Activated T-cell treated with anti-CD3 and anti-CD28 coated beads, Interleukin-2, amount 50 U/mL, for 24 hours (primary cell): ENCODE measurements around the gene ANAPC2.

Experiments
- DNase-seq: peaks from one replicate; pipeline ENCODE4 v3.0.0-alpha.2; 2020
- H3K27ac Mint-ChIP-seq: 2 replicates; pipeline ENCODE4 v1.8.0; 2020; ENCODE audit warnings: mild to moderate bottlenecking, mixed read lengths
- H3K27me3 Mint-ChIP-seq: 2 replicates; pipeline ENCODE4 v1.8.0; 2020; ENCODE audit warnings: mixed read lengths
- H3K36me3 Mint-ChIP-seq: 2 replicates; pipeline ENCODE4 v1.8.0; 2020; ENCODE audit warnings: low read depth, mixed read lengths
- H3K4me1 Mint-ChIP-seq: 2 replicates; pipeline ENCODE4 v1.8.0; 2020; ENCODE audit warnings: low read depth, mixed read lengths
- H3K4me3 Mint-ChIP-seq: 2 replicates; pipeline ENCODE4 v1.8.0; 2020; ENCODE audit warnings: mild to moderate bottlenecking, moderate library complexity, mixed read lengths
- H3K9me3 Mint-ChIP-seq: 2 replicates; pipeline ENCODE4 v1.8.0; 2020; ENCODE audit warnings: mixed read lengths

Gene ANAPC2, protein sequence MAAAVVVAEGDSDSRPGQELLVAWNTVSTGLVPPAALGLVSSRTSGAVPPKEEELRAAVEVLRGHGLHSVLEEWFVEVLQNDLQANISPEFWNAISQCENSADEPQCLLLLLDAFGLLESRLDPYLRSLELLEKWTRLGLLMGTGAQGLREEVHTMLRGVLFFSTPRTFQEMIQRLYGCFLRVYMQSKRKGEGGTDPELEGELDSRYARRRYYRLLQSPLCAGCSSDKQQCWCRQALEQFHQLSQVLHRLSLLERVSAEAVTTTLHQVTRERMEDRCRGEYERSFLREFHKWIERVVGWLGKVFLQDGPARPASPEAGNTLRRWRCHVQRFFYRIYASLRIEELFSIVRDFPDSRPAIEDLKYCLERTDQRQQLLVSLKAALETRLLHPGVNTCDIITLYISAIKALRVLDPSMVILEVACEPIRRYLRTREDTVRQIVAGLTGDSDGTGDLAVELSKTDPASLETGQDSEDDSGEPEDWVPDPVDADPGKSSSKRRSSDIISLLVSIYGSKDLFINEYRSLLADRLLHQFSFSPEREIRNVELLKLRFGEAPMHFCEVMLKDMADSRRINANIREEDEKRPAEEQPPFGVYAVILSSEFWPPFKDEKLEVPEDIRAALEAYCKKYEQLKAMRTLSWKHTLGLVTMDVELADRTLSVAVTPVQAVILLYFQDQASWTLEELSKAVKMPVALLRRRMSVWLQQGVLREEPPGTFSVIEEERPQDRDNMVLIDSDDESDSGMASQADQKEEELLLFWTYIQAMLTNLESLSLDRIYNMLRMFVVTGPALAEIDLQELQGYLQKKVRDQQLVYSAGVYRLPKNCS

DNA sequence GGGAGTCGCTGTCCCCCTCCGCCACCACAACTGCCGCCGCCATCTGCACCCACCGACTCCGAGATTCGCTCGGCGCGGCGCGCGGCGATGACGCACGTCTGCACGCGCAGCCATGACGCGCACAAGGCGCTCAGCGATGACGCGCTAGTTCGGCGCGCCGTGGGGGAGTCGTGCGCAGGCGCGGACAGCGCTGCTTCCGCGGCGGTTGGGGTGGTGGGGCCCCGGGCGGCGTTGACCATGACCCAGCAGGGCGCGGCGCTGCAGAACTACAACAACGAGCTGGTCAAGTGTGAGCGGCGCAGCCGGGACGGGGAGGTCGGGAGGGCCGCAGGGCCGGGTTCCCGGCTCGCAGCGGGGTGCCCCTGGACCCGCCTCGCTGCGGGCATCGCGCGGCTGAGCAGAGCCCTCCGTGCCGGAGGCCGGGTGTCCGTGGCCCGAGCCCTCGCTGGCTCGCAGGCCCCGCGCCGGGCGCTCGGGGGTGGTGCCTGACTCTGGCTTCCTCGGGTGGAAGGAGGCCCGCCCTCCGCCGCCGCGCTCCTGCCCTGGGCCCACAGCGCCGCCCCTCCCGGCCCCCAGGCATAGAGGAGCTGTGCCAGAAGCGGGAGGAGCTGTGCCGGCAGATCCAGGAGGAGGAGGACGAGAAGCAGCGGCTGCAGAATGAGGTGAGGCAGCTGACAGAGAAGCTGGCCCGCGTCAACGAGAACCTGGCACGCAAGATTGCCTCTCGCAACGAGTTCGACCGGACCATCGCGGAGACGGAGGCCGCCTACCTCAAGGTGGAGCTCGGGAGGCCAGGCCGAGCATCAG lies at the start of gene ANAPC2, which contains the start of gene SSNA1:
TSS of gene ANAPC2 (minus strand) at position 71 of the 807 bp plus-strand sequence. CDS start at position 43, 28 bp downstream.
TSS of gene SSNA1 (plus strand) at position 187 of the 807 bp plus-strand sequence. CDS start at position 238, 51 bp downstream.
- Mint-ChIP-seq H3K4me3 (peak within 1 kb of the TSS; percentile 96), H3K4me1 (peaks cover 49% of the 10 kb centered on the region), H3K36me3 (peaks cover 68% of the 10 kb centered on the region), H3K27ac (peak within 1 kb of the TSS; percentile 97), H3K9me3 (no peaks in the 10 kb centered on the region), H3K27me3 (no peaks in the 10 kb centered on the region)
- DNase-seq = peak; percentile 98

DNA sequence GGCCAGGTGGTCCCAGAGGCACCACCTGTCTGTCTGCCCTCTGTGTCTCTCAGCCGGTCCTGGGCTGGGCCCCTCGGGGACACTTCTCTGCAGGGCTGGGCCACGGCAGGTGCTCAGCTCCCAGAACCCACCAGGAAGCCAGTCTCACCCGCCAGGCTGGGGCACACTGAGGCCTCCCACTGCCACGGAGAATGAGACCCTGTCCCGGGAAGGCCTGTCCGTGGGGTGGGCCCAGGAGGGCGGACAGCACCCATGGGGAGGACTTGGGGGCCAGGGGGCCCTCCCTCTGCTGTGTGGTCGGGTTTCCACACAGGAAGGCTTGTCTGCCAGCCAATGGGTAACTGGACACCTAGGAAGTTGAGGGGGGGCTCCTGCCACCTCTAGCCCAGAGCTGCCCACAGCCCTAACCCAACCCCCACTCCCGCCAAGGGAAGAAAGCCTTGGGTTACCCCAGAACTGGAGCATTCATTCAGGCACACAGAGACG lies 48.6 kb upstream of the ANAPC2 start:
- Mint-ChIP-seq H3K27me3 (peaks cover 9% of the 10 kb centered on the region), H3K27ac (peak overlapping the region; percentile 11), H3K36me3 (peaks cover 12% of the 10 kb centered on the region), H3K4me3 (no peak overlapping the region), H3K9me3 (no peaks in the 10 kb centered on the region), H3K4me1 (peaks cover 23% of the 10 kb centered on the region)
- no peak for DNase-seq

DNA sequence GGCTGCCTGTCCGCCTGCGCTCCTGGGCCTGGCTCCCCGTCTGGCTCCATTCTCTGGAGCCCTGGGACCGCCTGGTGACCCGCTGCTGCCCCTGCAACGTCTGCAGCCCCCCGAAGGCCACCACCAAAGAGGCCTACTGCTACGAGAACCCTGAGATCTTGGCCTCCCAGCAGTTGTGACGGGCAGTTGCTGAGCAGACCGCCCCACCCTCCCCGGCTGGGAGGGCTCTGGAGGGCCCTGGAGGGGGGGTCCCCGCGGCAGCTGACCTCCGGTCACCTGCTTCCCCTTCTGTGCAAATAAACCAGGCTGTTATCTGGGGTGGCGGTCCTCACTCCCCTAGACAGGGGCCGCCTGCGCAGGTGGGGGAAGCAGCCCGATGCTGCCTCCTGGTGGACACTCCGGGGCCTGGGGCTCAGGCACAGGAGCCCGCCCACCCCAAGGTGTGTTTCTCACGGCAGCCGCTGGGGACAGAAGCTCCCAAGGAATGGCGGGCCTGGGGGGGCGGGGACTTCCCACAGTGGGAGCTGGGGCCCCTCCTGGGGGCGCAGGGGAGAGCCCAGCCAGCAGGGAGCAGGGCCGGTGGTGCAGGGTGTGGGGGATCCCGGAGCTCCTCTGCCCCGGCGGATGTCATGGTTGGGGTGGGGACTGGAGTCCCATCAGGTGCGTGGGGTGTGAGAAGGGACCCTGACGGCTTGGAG lies 48.0 kb upstream of the ANAPC2 start:
- Mint-ChIP-seq H3K9me3 (no peaks in the 10 kb centered on the region), H3K4me1 (peaks cover 22% of the 10 kb centered on the region), H3K36me3 (peaks cover 9% of the 10 kb centered on the region), H3K27me3 (peaks cover 12% of the 10 kb centered on the region), H3K4me3 (no peak overlapping the region), H3K27ac (peak overlapping the region; percentile 11)
- peak; percentile 95 for DNase-seq

DNA sequence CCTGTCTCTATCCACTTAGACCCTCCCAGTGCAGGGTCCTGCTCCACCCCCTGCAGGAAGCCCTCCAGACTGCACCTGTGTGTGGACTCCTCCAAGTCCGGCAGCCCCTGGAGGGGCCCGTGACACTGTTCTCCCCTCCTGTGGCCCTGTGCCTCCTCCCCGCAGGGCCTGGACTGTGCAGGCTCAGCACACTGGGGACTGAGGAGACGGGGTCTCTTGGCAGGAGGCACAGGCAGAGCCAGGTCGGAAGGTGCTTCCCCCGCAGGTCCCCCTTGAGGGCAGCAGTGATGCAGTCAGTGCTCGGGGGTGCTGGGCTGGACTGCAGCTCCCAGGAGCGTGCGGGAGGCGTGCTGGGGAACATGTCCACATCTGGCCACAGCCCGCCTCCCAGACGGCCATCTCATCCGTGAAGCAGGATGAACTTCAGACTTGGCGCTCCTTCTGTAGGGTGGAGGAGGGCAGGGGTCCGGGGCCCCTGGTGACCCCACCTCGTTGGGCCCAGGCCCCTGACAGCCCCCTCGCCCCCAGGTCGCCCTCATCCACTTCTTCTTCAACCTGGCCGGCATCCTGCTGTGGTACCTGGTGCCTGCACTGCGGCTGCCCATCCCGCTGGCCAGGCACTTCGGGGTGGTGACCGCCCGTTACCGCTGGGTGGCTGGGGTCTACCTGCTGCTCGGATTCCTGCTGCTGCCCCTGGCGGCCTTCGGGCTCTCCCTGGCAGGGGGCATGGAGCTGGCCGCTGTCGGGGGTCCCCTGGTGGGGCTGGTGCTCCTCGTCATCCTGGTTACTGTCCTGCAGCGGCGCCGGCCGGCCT lies 47.3 kb upstream of the ANAPC2 start:
- Mint-ChIP-seq H3K27me3 (peaks cover 9% of the 10 kb centered on the region), H3K9me3 (no peaks in the 10 kb centered on the region), H3K4me1 (peaks cover 20% of the 10 kb centered on the region), H3K36me3 (peaks cover 6% of the 10 kb centered on the region), H3K27ac (no peak overlapping the region), H3K4me3 (no peak overlapping the region)
- DNase-seq = no peak

DNA sequence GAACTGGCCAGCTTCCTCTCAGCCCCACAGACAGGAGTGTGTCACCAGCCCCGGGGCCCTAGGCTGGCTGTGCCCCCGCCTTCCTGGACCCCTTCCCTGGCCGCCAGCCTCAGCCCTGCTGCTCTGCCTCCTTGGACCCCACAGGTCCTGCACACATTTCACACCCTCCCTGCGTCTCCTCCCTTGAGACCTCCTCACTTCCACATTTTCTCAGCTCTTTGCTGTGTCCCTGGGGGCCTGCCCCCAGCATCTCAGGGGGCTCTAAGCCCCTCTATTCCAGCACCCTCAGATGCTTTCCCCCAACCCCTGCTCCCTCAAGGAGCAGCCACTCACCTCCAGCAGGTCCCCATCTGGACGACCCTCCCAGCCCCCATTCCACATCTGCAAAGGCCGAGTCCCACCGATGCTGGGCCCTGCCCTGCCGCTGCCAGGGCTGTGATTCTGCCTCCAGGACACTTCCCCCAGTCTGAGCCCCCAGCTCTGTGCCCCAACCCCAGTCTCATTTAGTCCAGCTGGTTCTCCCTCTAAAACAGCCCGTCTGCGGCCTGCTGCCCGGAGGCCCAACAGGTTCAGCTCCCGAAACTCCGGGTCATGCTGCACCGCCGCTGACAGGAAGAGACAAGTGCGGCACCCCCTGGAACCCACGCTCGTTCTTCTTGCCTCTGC lies 46.5 kb upstream of the ANAPC2 start:
- H3K4me1 Mint-ChIP-seq = peaks cover 20% of the 10 kb centered on the region
- peaks cover 6% of the 10 kb centered on the region for H3K36me3 Mint-ChIP-seq
- H3K9me3 Mint-ChIP-seq = no peaks in the 10 kb centered on the region
- no peak overlapping the region for H3K4me3 Mint-ChIP-seq
- peaks cover 9% of the 10 kb centered on the region for H3K27me3 Mint-ChIP-seq
- no peak for DNase-seq
- H3K27ac Mint-ChIP-seq = no peak overlapping the region

DNA sequence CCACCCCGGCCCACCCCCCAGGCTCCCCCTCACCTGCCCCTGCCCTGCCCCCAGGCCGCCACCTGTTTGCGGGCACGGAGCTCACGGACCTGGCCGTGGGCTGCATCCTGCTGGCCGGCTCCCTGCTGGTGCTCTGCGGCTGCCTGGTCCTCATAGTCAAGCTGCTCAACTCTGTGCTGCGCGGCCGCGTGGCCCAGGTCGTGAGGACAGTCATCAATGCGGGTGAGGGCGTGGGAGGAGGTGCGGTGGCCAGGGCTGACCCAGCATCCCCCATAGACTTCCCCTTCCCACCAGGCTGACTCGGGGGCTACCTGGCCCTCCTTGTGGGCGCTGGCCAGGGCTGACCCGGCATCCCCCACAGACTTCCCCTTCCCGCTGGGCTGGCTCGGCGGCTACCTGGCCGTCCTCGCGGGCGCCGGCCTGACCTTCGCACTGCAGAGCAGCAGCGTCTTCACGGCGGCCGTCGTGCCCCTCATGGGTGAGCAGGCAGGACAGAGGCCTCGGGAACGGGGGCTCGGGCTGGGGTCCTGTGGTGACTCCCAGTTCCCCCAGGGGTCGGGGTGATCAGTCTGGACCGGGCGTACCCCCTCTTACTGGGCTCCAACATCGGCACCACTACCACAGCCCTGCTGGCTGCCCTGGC lies 45.8 kb upstream of the ANAPC2 start:
- DNase-seq = no peak
- Mint-ChIP-seq H3K4me3 (no peak overlapping the region), H3K36me3 (peaks cover 6% of the 10 kb centered on the region), H3K9me3 (no peaks in the 10 kb centered on the region), H3K27ac (no peak overlapping the region), H3K27me3 (peaks cover 14% of the 10 kb centered on the region), H3K4me1 (peaks cover 15% of the 10 kb centered on the region)

DNA sequence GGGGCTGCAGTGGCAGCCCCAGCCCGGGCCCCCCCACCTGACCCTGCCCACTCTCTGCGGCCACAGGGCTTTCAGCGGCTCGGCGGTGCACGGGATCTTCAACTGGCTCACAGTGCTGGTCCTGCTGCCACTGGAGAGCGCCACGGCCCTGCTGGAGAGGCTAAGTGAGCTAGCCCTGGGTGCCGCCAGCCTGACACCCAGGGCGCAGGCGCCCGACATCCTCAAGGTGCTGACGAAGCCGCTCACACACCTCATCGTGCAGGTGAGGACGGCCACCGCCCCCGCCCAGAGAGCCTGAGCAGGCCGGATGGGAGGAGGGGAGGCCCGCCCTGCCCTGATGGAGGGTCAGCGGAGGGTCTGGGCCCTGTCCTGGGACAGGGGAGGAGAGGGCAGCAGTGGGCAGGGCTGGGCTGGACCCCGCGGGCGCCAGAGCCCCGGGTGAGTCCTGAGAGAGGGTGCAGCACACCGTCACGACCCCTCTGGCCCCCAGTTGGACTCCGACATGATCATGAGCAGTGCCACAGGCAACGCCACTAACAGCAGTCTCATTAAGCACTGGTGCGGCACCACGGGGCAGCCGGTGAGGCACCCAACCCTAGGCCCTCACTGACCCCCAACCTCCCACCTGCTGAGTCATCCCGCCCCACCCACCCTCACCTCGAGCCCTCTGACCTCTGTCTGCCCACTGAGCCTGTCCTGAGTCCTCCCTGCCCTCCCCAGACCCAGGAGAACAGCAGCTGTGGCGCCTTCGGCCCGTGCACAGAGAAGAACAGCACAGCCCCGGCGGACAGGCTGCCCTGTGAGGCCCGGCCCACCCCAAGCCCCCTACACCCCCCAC lies 45.0 kb upstream of the ANAPC2 start:
- no peaks in the 10 kb centered on the region for H3K36me3 Mint-ChIP-seq
- H3K9me3 Mint-ChIP-seq = no peaks in the 10 kb centered on the region
- H3K4me3 Mint-ChIP-seq = no peak overlapping the region
- no peak overlapping the region for H3K27ac Mint-ChIP-seq
- no peak for DNase-seq
- peaks cover 9% of the 10 kb centered on the region for H3K4me1 Mint-ChIP-seq
- H3K27me3 Mint-ChIP-seq = peaks cover 20% of the 10 kb centered on the region

DNA sequence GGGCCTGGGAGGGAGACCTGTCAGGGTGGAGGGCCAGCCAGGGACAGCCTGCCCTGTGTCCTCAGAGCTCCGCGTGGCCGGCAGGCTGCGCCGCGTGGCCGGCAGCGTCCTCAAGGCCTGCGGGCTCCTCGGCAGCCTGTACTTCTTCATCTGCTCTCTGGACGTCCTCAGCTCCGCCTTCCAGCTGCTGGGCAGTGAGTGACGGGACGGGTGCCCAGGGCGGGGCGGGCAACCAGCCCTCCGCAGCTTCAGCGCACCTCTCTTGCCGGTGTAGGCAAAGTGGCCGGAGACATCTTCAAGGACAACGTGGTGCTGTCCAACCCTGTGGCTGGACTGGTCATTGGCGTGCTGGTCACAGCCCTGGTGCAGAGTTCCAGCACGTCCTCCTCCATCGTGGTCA lies 44.1 kb upstream of the ANAPC2 start:
- no peaks in the 10 kb centered on the region for H3K9me3 Mint-ChIP-seq
- no peak overlapping the region for H3K27ac Mint-ChIP-seq
- no peak for DNase-seq
- no peak overlapping the region for H3K4me3 Mint-ChIP-seq
- H3K27me3 Mint-ChIP-seq = peaks cover 22% of the 10 kb centered on the region
- H3K4me1 Mint-ChIP-seq = peaks cover 9% of the 10 kb centered on the region
- H3K36me3 Mint-ChIP-seq = no peaks in the 10 kb centered on the region

DNA sequence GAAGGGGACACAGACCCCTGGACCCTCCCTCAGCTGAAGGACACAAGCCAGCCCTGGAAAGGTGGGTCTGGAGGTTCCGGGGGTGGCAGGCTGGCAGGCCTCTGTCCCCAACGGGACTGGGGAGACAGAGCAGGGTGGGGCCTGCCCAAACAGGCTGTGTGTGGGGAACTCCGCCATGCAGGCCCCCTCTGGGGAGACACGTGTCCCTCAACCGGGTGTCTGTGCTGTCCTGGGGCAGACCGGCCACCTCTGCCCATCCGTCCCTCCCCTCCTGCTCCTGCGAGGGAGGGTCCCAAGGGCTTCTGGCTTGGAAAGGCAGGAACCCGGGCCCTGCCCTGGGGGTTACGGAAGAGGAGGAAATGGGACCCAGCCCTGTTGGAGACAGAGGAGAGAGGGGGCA lies 43.7 kb upstream of the ANAPC2 start:
- Mint-ChIP-seq H3K9me3 (no peaks in the 10 kb centered on the region), H3K4me1 (peaks cover 7% of the 10 kb centered on the region), H3K27me3 (peaks cover 24% of the 10 kb centered on the region), H3K36me3 (no peaks in the 10 kb centered on the region), H3K27ac (no peak overlapping the region), H3K4me3 (no peak overlapping the region)
- no peak for DNase-seq

DNA sequence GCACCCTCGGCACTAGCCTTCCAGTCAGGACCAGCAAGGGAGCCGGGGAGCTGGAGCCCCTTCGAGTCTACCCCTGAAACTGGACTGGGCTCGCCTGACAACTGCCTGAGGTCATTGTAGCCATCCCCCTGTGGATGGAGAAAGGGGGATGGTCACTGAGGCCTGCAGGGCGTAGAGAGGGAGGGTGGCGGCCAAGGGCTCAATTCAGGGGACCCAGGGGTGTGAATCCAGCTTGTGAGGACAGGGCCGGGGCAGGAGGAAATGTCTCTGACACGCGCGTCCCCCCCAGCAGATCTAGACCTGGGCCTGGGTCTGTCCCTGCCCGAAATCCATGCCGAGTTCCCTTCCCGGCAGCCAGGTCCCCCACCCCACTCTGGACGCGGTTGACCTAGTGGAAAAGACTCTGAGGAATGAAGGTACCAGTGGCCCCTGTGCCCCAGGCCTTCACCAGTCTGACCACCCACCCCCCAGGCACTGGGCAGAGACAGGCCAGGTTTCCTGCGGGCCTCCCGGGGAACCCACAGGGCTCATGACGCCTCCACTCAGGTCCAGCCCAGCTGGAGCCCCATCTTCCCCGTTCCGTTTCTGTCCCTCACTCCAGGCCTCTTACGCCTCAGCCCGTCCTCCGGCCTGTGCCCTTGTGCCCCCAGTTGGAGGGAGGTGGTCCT lies 43.1 kb upstream of the ANAPC2 start:
- H3K4me1 Mint-ChIP-seq = peaks cover 4% of the 10 kb centered on the region
- no peak overlapping the region for H3K4me3 Mint-ChIP-seq
- H3K27me3 Mint-ChIP-seq = peaks cover 24% of the 10 kb centered on the region
- no peaks in the 10 kb centered on the region for H3K9me3 Mint-ChIP-seq
- H3K36me3 Mint-ChIP-seq = no peaks in the 10 kb centered on the region
- no peak overlapping the region for H3K27ac Mint-ChIP-seq
- no peak for DNase-seq

DNA sequence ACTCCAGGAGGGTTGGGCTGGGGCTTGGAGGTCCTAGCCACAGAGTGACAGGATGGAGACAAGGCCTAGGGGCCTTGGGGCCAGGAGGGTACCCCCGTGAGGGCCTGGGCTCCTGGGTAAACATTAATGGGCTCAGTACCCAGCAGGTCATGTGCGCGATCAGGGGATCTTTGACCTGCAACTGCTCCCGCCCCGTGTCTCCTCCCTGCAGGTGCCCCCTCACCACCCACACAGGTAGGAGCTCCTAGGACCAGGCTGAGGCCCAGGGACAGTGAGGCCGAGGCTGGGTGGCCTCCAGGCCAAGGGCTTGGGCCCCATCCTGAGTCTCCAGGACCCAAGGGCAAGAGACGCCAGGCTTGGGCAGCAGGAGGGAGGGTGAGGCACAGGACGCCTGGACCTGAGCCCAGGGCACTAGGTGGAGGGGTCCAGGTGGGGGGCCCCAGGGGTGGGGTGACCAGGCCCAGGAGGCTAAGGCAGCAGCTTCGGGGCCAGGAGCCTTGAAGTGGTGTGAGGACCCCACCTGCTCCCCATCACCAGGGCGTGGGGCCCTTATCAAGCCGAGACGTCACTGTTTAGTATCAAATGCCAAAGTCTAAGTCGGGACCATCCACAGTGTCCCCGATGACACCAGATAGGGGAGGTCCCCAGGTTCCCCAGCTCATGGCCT lies 42.5 kb upstream of the ANAPC2 start, which contains the start of gene SLC34A3:
TSS of gene SLC34A3 (plus strand) at position 197 of the 667 bp plus-strand sequence. CDS start 802 bp downstream, outside the sequence.
- H3K9me3 Mint-ChIP-seq = no peaks in the 10 kb centered on the region
- H3K4me3 Mint-ChIP-seq = no peak within 1 kb of the TSS
- no peak within 1 kb of the TSS for H3K27ac Mint-ChIP-seq
- no peak for DNase-seq
- peaks cover 2% of the 10 kb centered on the region for H3K4me1 Mint-ChIP-seq
- H3K27me3 Mint-ChIP-seq = peaks cover 24% of the 10 kb centered on the region
- H3K36me3 Mint-ChIP-seq = no peaks in the 10 kb centered on the region
